ENCODE results near the gene NCL. TPM values are rescaled to one million over a fixed set of nuclear protein-coding genes. Genes with fewer than 3 reads are reported as not detected.
"Not testable (repeated sequence)": the region's sequence is repeated elsewhere in the genome, so short reads cannot be mapped to it uniquely, and the experiment has no call there.

The NCL gene
- total RNA-seq, 1 donor, result 167 TPM

DNA sequence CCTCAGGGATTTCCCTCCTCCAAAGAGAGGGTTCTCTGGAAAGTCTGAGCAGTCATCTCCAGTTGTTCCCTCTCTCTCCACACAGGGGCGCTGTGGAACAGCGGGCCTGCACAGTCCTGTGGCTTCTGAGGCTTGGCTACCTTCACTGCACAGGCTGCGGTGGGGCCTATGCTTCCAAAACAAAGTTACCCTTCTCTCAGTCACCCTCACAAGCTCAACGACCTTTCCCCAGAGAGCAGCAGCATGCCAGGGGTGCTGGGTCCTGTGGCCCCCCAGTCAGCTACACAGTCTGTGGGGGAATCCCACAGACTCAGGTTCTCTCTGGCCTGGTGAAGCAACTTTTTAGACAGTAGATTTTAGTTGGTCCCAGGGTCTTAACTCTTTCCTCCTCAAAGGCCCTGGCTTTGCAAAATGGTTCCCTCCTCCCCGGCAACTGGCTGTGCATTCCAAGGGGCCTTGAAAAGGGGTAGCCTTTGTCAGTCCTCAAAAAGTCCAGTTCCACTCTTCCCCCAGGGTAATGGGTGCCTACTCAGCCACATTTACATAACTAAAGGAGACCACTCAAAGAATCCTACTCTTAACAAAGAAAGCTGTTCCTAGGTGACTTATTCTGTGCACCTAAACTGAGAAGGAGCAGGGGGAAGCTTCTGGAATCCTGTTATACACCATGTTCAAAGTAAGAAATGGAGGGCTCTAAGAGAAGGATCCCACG, 53.8 kb downstream of the NCL start:
- no peak overlapping the region for H3K4me3 ChIP-seq (ENCODE audit: low read depth, low read length)
- no peak for DNase-seq (ENCODE audit: low read depth)
- TF ChIP-seq, protein P1, sequence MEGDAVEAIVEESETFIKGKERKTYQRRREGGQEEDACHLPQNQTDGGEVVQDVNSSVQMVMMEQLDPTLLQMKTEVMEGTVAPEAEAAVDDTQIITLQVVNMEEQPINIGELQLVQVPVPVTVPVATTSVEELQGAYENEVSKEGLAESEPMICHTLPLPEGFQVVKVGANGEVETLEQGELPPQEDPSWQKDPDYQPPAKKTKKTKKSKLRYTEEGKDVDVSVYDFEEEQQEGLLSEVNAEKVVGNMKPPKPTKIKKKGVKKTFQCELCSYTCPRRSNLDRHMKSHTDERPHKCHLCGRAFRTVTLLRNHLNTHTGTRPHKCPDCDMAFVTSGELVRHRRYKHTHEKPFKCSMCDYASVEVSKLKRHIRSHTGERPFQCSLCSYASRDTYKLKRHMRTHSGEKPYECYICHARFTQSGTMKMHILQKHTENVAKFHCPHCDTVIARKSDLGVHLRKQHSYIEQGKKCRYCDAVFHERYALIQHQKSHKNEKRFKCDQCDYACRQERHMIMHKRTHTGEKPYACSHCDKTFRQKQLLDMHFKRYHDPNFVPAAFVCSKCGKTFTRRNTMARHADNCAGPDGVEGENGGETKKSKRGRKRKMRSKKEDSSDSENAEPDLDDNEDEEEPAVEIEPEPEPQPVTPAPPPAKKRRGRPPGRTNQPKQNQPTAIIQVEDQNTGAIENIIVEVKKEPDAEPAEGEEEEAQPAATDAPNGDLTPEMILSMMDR (IDR thresholded peaks at IDR 0.05; ENCODE audit: insufficient read depth, low read length), result peak; percentile 28

DNA sequence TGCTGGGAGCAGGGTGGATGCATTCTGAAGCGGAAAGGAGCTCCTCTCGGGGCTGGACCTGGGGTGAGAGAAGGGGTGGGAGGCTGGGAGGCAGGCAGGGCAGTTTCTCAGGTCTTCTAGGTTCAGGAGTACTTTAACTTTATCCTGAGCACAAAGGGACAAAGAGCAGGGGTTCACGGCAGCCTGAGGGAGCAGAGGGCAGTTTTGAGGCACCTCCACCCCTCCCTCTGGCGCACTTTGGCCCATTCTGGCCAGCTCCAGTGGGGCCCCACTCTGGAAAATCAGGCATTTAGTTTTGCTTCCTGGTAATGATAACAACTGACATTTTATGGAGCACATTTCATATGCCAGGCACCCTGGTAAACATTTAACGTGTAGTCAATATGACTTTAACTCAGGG, 54.5 kb downstream of the NCL start:
- no peak overlapping the region for H3K4me3 ChIP-seq (ENCODE audit: low read depth, low read length)
- DNase-seq (ENCODE audit: low read depth), result no peak
- TF ChIP-seq, protein P1 (IDR thresholded peaks at IDR 0.05; ENCODE audit: insufficient read depth, low read length), result no peak

GRCh38 chr2:231408304-231408703, 56.0 kb downstream of the NCL start:
- not testable (repeated sequence) for H3K4me3 ChIP-seq (ENCODE audit: low read depth, low read length); DNase-seq (ENCODE audit: low read depth)

GRCh38 chr2:231407686-231408085, 56.6 kb downstream of the NCL start:
- H3K4me3 ChIP-seq (ENCODE audit: low read depth, low read length); DNase-seq (ENCODE audit: low read depth): not testable (repeated sequence)

DNA sequence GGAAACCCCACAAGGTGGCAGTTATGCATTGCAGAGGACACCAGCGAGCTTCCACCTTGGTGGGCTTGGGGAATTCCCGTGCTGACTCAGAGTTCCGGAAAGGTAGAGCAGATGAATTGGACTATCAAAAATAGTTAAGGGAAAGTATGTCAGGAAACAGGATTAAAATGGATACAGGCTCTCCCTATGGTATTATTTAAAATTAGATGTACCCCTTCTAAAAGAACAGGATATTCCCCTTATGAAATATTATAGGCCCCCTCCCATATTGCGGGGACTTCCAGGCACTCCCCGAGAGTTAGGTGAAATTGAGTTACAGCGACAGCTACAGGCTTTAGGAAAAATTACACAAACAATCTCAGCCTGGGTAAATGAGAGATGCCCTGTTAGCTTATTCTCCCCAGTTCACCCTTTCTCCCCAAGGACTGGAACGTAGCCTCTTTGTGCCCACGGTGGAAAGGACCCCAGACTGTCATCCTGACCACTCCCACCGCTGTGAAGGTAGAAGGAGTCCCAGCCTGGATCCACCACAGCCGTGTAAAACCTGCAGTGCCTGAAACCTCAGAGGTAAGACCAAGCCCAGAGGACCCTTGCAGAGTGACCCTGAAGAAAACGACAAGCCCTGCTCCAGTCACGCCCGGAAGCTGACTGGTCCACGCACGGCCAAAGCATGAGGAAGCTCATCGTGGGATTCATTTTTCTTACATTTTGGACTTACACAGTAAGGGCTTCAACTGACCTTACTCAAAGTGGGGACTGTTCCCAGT, 58.5 kb downstream of the NCL start:
- DNase-seq (ENCODE audit: low read depth); H3K4me3 ChIP-seq (ENCODE audit: low read depth, low read length): not testable (repeated sequence)
- TF ChIP-seq, protein P1 (IDR thresholded peaks at IDR 0.05; ENCODE audit: insufficient read depth, low read length), result peak; percentile 13

GRCh38 chr2:231404183-231404578, 60.1 kb downstream of the NCL start:
- not testable (repeated sequence) for DNase-seq (ENCODE audit: low read depth); H3K4me3 ChIP-seq (ENCODE audit: low read depth, low read length)

Small RNA genes lying within 50 kb of the gene (small RNA-seq; reads per million reads assigned to genes)
- 2.4 reads per million, percentile 75 among the genes with 10 or more reads in this experiment for gene RNU2-22P
- gene SNORA75, result 611 reads per million, percentile 99 among the genes with 10 or more reads in this experiment
- not detected for gene SNORD20
- 1,520 reads per million, percentile 99 among the genes with 10 or more reads in this experiment for gene SNORD82

Other genes starting within 250 kb of the NCL start
- gene B3GNT7, start 68.8 kb downstream of the NCL start, total RNA-seq (ENCODE audit: low replicate concordance), result 0.27 and 0.98 TPM in 2 replicates
- gene NMUR1, start 66.0 kb upstream of the NCL start, total RNA-seq (ENCODE audit: low replicate concordance), result not detected in 2 replicates
- gene TEX44, start 128.4 kb upstream of the NCL start, total RNA-seq (ENCODE audit: low replicate concordance), result not detected in 2 replicates
- 893 and 2,614 TPM in 2 replicates for gene PTMA, start 244.0 kb upstream of the NCL start, total RNA-seq (ENCODE audit: low replicate concordance)